Stomach smooth muscle (tissue), 2 donors: ENCODE results near the gene SLC7A11.

Source experiments
- H3K27ac ChIP-seq: one replicate; pipeline ENCODE4 v1.7.0; 2013; ENCODE audit warnings: mild to moderate bottlenecking, low read length, inconsistent platforms
- H3K27me3 ChIP-seq, 2 donors: one replicate each; pipeline ENCODE4 v1.7.0; 2013; ENCODE audit warnings: low read length in 2 of 2; ENCODE audit not compliant: insufficient read depth in 2 of 2, control insufficient read depth in 1 of 2
- H3K36me3 ChIP-seq, 2 donors: one replicate each; pipeline ENCODE4 v1.7.0; 2013; ENCODE audit warnings: low read length in 2 of 2; ENCODE audit not compliant: control insufficient read depth in 2 of 2, insufficient read depth in 2 of 2
- H3K4me1 ChIP-seq: one replicate; pipeline ENCODE4 v1.7.0; 2013; ENCODE audit warnings: low read length; ENCODE audit not compliant: control insufficient read depth, insufficient read depth
- H3K4me3 ChIP-seq, 2 donors: one replicate each; pipeline ENCODE4 v1.7.0; 2013; ENCODE audit warnings: low read length in 2 of 2
- H3K9ac ChIP-seq, 2 donors: one replicate each; pipeline ENCODE4 v1.7.0; 2013; ENCODE audit warnings: low read length in 2 of 2, mild to moderate bottlenecking in 1 of 2
- H3K9me3 ChIP-seq, 2 donors: one replicate each; pipeline ENCODE4 v1.7.0; 2013; ENCODE audit warnings: low read length in 2 of 2; ENCODE audit not compliant: control insufficient read depth in 2 of 2
- donor health status: healthy.
- donor health status: Pancreatic carcinoma.

Gene SLC7A11

GRCh38 chr4:138262469-138262868 is 20.3 kb upstream of the SLC7A11 start:
- H3K36me3 ChIP-seq, result no peaks in the 10 kb centered on the region
- no peaks in the 10 kb centered on the region for H3K4me1 ChIP-seq
- no peak overlapping the region for H3K4me3 ChIP-seq

GRCh38 chr4:138262030-138262429 is 19.9 kb upstream of the SLC7A11 start:
- no peaks in the 10 kb centered on the region for H3K27me3 ChIP-seq
- H3K27ac ChIP-seq, result no peak overlapping the region
- no peaks in the 10 kb centered on the region for H3K4me1 ChIP-seq
- peaks cover 0 to 2% of the 10 kb centered on the region in 2 donors for H3K9me3 ChIP-seq
- H3K36me3 ChIP-seq, result no peaks in the 10 kb centered on the region
- no peak overlapping the region for H3K4me3 ChIP-seq
- no peak overlapping the region for H3K9ac ChIP-seq

More at GRCh38 chr4:138262469-138262868, 20.3 kb upstream of the SLC7A11 start:
- Histone ChIP-seq H3K27ac (no peak overlapping the region), H3K9me3 (peaks cover 0 to 2% of the 10 kb centered on the region in 2 donors), H3K27me3 (no peaks in the 10 kb centered on the region), H3K9ac (no peak overlapping the region)

GRCh38 chr4:138259824-138260223 is 17.7 kb upstream of the SLC7A11 start:
- Histone ChIP-seq H3K36me3 (no peaks in the 10 kb centered on the region), H3K9me3 (peaks cover 0 to 2% of the 10 kb centered on the region in 2 donors), H3K27me3 (no peaks in the 10 kb centered on the region), H3K4me3 (no peak overlapping the region), H3K9ac (no peak overlapping the region), H3K27ac (no peak overlapping the region), H3K4me1 (no peaks in the 10 kb centered on the region)

GRCh38 chr4:138259271-138259670 is 17.1 kb upstream of the SLC7A11 start:
- Histone ChIP-seq H3K27me3 (no peaks in the 10 kb centered on the region), H3K4me1 (no peaks in the 10 kb centered on the region), H3K36me3 (no peaks in the 10 kb centered on the region), H3K27ac (no peak overlapping the region), H3K4me3 (no peak overlapping the region), H3K9me3 (no peaks in the 10 kb centered on the region), H3K9ac (no peak overlapping the region)

GRCh38 chr4:138256608-138257007 is 14.5 kb upstream of the SLC7A11 start:
- H3K27ac ChIP-seq, result no peak overlapping the region
- H3K27me3 ChIP-seq, result no peaks in the 10 kb centered on the region
- no peaks in the 10 kb centered on the region for H3K4me1 ChIP-seq
- H3K36me3 ChIP-seq, result no peaks in the 10 kb centered on the region
- no peaks in the 10 kb centered on the region for H3K9me3 ChIP-seq
- no peak overlapping the region for H3K9ac ChIP-seq
- no peak overlapping the region for H3K4me3 ChIP-seq

GRCh38 chr4:138255917-138256597 is 13.9 kb upstream of the SLC7A11 start:
- H3K4me1 ChIP-seq, result no peaks in the 10 kb centered on the region
- H3K27me3 ChIP-seq, result no peaks in the 10 kb centered on the region
- H3K36me3 ChIP-seq, result no peaks in the 10 kb centered on the region
- H3K9me3 ChIP-seq, result no peaks in the 10 kb centered on the region
- H3K9ac ChIP-seq, result no peak overlapping the region
- no peak overlapping the region for H3K4me3 ChIP-seq
- no peak overlapping the region for H3K27ac ChIP-seq

- H3K27me3 ChIP-seq, result no peaks in the 10 kb centered on the region
- H3K4me1 ChIP-seq, result no peaks in the 10 kb centered on the region
- H3K36me3 ChIP-seq, result no peaks in the 10 kb centered on the region
- no peak overlapping the region for H3K9ac ChIP-seq
- H3K27ac ChIP-seq, result no peak overlapping the region
- H3K4me3 ChIP-seq, result no peak overlapping the region
- no peaks in the 10 kb centered on the region for H3K9me3 ChIP-seq
Observed at GRCh38 chr4:138252551-138252950, 10.4 kb upstream of the SLC7A11 start.

GRCh38 chr4:138251938-138252337 is 9.8 kb upstream of the SLC7A11 start:
- Histone ChIP-seq H3K27me3 (no peaks in the 10 kb centered on the region), H3K27ac (no peak overlapping the region), H3K4me3 (no peak overlapping the region), H3K9me3 (no peaks in the 10 kb centered on the region), H3K4me1 (no peaks in the 10 kb centered on the region), H3K36me3 (no peaks in the 10 kb centered on the region), H3K9ac (no peak overlapping the region)

- Histone ChIP-seq H3K36me3 (no peaks in the 10 kb centered on the region), H3K4me1 (no peaks in the 10 kb centered on the region), H3K27ac (no peak overlapping the region), H3K27me3 (no peaks in the 10 kb centered on the region), H3K9ac (no peak overlapping the region), H3K4me3 (no peak overlapping the region), H3K9me3 (no peaks in the 10 kb centered on the region)
Observed at GRCh38 chr4:138249132-138249531, 7.0 kb upstream of the SLC7A11 start.

- Histone ChIP-seq H3K4me1 (no peaks in the 10 kb centered on the region), H3K4me3 (no peak overlapping the region), H3K9me3 (no peaks in the 10 kb centered on the region), H3K27me3 (no peaks in the 10 kb centered on the region), H3K36me3 (no peaks in the 10 kb centered on the region), H3K9ac (no peak overlapping the region), H3K27ac (no peak overlapping the region)
Observed at GRCh38 chr4:138248058-138248457, 5.9 kb upstream of the SLC7A11 start.

GRCh38 chr4:138247643-138248042 is 5.5 kb upstream of the SLC7A11 start:
- H3K27ac ChIP-seq, result no peak overlapping the region
- H3K9ac ChIP-seq, result no peak overlapping the region
- no peak overlapping the region for H3K4me3 ChIP-seq
- H3K9me3 ChIP-seq, result no peaks in the 10 kb centered on the region
- no peaks in the 10 kb centered on the region for H3K36me3 ChIP-seq
- no peaks in the 10 kb centered on the region for H3K27me3 ChIP-seq
- no peaks in the 10 kb centered on the region for H3K4me1 ChIP-seq
